K562 (cell line): ENCODE data around the gene PAX2. TPM values are rescaled to one million over a fixed set of nuclear protein-coding genes. Genes with fewer than 3 reads are reported as not detected.

Source experiments
- ATAC-seq: fragments of 200-7000 bp; cut with Tn5 transposase; 3 replicates; pipeline ENCODE4 v1.9.1; 2020; ENCODE audit warnings: moderate library complexity
- BruUV-seq: library from RNA; stranded (reverse); fragments of 400-500 nt; replicated peaks from 2 replicates; lab custom pipeline; 2021; lab: Mats Ljungman, UMichigan
- CTCF ChIA-PET: fragments of 300-600 bp; formaldehyde crosslinking; extraction: SDS; loops from one replicate; lab custom pipeline; 2021; ENCODE audit warnings: low intra/inter-chr PET ratio; lab: Yijun Ruan, JAX
- POLR2A ChIA-PET: fragments of 300-600, 350-650 bp; sonication (Branson Sonifier 250); formaldehyde crosslinking; extraction: SDS; loops from one replicate; lab custom pipeline; 2021; ENCODE audit warnings: antibody characterized with exemption, inconsistent platforms; lab: Yijun Ruan, JAX
- DNase-seq, 4 experiments: peaks; one replicate each; pipeline versions ENCODE4 v3.0.0 to v3.0.0-alpha.2; 2011 to 2018; ENCODE audit warnings: low spot score in 3 of 4, mixed read lengths in 3 of 4; ENCODE audit errors: extremely low read depth in 1 of 4
- FAIRE-seq: peaks from 2 replicates; lab custom pipeline; 2011; peaks lifted over from hg19 to GRCh38; lab: Jason Lieb, UNC
- H2AFZ ChIP-seq: 2 replicates; pipeline ENCODE4 v1.6.0; 2011; ENCODE audit warnings: low read depth, low read length, control low read depth, inconsistent platforms
- H3K27ac ChIP-seq: fragments of 200-600 bp; 3 replicates; pipeline ENCODE4 v1.8.0; 2011; ENCODE audit warnings: low read depth, mild to moderate bottlenecking, control low read depth, inconsistent platforms, low read length, moderate library complexity, mixed read lengths; ENCODE audit errors: extremely low read depth
- H3K27me3 ChIP-seq, 2 experiments: fragments of 300-600 bp in 1 of 2; 2 replicates in 1 of 2; 3 replicates in 1 of 2; pipeline versions ENCODE4 v1.6.0 to v1.8.0; 2011; ENCODE audit warnings: inconsistent platforms in 2 of 2, low read length in 2 of 2, mild to moderate bottlenecking in 1 of 2, mixed read lengths in 1 of 2, moderate library complexity in 1 of 2; ENCODE audit not compliant: control insufficient read depth in 2 of 2, insufficient read depth in 2 of 2
- H3K36me3 ChIP-seq: fragments of 300-600 bp; 3 replicates; pipeline ENCODE4 v1.8.0; 2011; ENCODE audit warnings: mild to moderate bottlenecking, low read length, inconsistent platforms; ENCODE audit not compliant: control insufficient read depth, insufficient read depth
- H3K4me1 ChIP-seq, 2 experiments: fragments of 200-600 bp in 1 of 2; replicated peaks in 1 of 2; 2 replicates in 1 of 2; 3 replicates in 1 of 2; pipeline versions ENCODE4 v1.5.1 to v1.8.0; 2011; ENCODE audit warnings: inconsistent platforms in 2 of 2, low read length in 2 of 2, mild to moderate bottlenecking in 1 of 2, mixed read lengths in 1 of 2, moderate library complexity in 1 of 2; ENCODE audit not compliant: control insufficient read depth in 2 of 2, insufficient read depth in 2 of 2
- H3K4me2 ChIP-seq: 2 replicates; pipeline ENCODE4 v1.6.1; 2011; ENCODE audit warnings: low read length, control low read depth, inconsistent platforms, mixed read lengths; ENCODE audit not compliant: insufficient read depth
- H3K4me3 ChIP-seq: fragments of 200-600 bp; sonication (generic), shearing (Covaris generic); 2 replicates; pipeline ENCODE4 v1.5.1; 2016; ENCODE audit warnings: control low read depth, inconsistent platforms
- H3K79me2 ChIP-seq: fragments of 200-600 bp; 3 replicates; pipeline ENCODE4 v1.8.0; 2011; ENCODE audit warnings: low read length, inconsistent platforms; ENCODE audit not compliant: control insufficient read depth, insufficient read depth
- H3K9ac ChIP-seq, 2 experiments: 2 replicates each; pipeline versions ENCODE4 v1.6.0 to v1.6.1; 2011; ENCODE audit warnings: low read depth in 2 of 2, low read length in 2 of 2, control low read depth in 1 of 2, inconsistent platforms in 1 of 2, mild to moderate bottlenecking in 1 of 2, mixed read lengths in 1 of 2; ENCODE audit not compliant: insufficient read depth in 1 of 2
- H3K9me1 ChIP-seq: one replicate; pipeline ENCODE4 v1.6.0; 2011; ENCODE audit warnings: inconsistent platforms, mild to moderate bottlenecking, low read length, moderate library complexity; ENCODE audit not compliant: control insufficient read depth, insufficient read depth
- H3K9me3 ChIP-seq: replicated peaks from 2 replicates; pipeline ENCODE4 v1.5.1; 2011; ENCODE audit warnings: low read depth, low read length, inconsistent platforms; ENCODE audit not compliant: control insufficient read depth, insufficient read depth
- H4K20me1 ChIP-seq: replicated peaks from 2 replicates; pipeline ENCODE4 v1.6.1; 2011; ENCODE audit warnings: low read length, inconsistent platforms, mixed read lengths; ENCODE audit not compliant: control insufficient read depth, insufficient read depth
- C11orf30 ChIP-seq: fragments of 450-650 bp; IDR thresholded peaks from 2 replicates; pipeline ENCODE4 v1.6.1; 2016; ENCODE audit warnings: low read depth, mild to moderate bottlenecking
- CBX1 ChIP-seq: sonication (generic); IDR thresholded peaks from 2 replicates; pipeline ENCODE4 v1.6.1; 2016; ENCODE audit warnings: antibody characterized with exemption, low read depth, mild to moderate bottlenecking
- CSDE1 ChIP-seq, 2 experiments: fragments of 450-650 bp; IDR thresholded peaks; 2 replicates each; pipeline ENCODE4 v1.6.1; 2016; ENCODE audit warnings: mild to moderate bottlenecking in 1 of 2
- EZH2 ChIP-seq: IDR thresholded peaks from 2 replicates; pipeline ENCODE4 v1.6.1; 2012; ENCODE audit warnings: low read depth, mild to moderate bottlenecking, inconsistent platforms, low read length, borderline replicate concordance
- NFATC3 ChIP-seq: fragments of 450-650 bp; IDR thresholded peaks from 2 replicates; pipeline ENCODE4 v1.6.1; 2017; ENCODE audit warnings: mild to moderate bottlenecking
- SIN3B ChIP-seq: fragments of 450-650 bp; IDR thresholded peaks from 2 replicates; pipeline ENCODE4 v1.6.1; 2017; ENCODE audit warnings: low read depth, mild to moderate bottlenecking, moderate library complexity
- SMAD4 ChIP-seq: fragments of 250-450 bp; sonication (Bioruptor Pico); conservative IDR thresholded peaks from 2 replicates; pipeline ENCODE4 v1.8.0; 2021; ENCODE audit warnings: inconsistent platforms, mild to moderate bottlenecking, moderate library complexity
- ZNF436 ChIP-seq: fragments of 250-450, 450-650 bp; sonication (Bioruptor Pico); formaldehyde crosslinking; IDR thresholded peaks from 2 replicates; pipeline ENCODE4 v1.7.0; 2020; ENCODE audit warnings: mild to moderate bottlenecking
- WGBS: fragments of 100-300 bp; shearing (Covaris generic); methylation state at CpG from one replicate; pipeline ENCODE4 v1.1.6; 2016; ENCODE audit warnings: low coverage, mixed read lengths; ENCODE audit not compliant: insufficient coverage; ENCODE audit errors: missing lambda C conversion rate; 5-methylcytosine and 5-hydroxymethylcytosine counted together
- in situ Hi-C: fragments of 300-500 bp; cut with MboI; formaldehyde crosslinking; loops from 4 replicates; pipeline ENCODE4 v1.15.0; 2018; ENCODE audit warnings: inconsistent platforms, mixed read lengths
- intact Hi-C: fragments of 100-400 bp; cut with micrococcal nuclease; formaldehyde crosslinking; loops from 2 replicates; pipeline ENCODE4 v1.14.2; 2022
- polyA plus RNA-seq, 8 experiments: library from polyadenylated mRNA; depleted of rRNA in 4 of 8; stranded (reverse) in 5 of 8; unstranded in 3 of 8; fragments of >200 nt; fragmentation: Nextera tagmentation in 2 of 8; fragmentation: Illumina TruSeq in 1 of 8; extraction: Ambion mirVana in 2 of 8; extraction: Trizol in 1 of 8; gene quantifications; 2 replicates each; pipeline versions ENCODE4 v1.2.1 to v1.2.3, GENCODE V29; 2011 to 2014; ENCODE audit warnings: inconsistent platforms in 1 of 8, missing spikeins in 1 of 8
- total RNA-seq, 7 experiments: library from RNA; depleted of rRNA in 6 of 7; stranded (reverse); fragments of >200 nt in 6 of 7; fragmentation: Illumina TruSeq in 2 of 7; extraction: Trizol in 2 of 7; gene quantifications; 2 replicates each; pipeline versions ENCODE4 v1.2.1 to v1.2.3, GENCODE V29; 2011 to 2021; ENCODE audit warnings: low replicate concordance in 1 of 7

Gene PAX2
- total and polyA plus RNA-seq, 9 of the 15 experiments (the other 6 are each of a cell fraction or from before 2014, with no cell fraction given): not detected

GRCh38 chr10:100738055-100738827 is 7.1 kb upstream of the PAX2 start:
- POLR2A ChIA-PET: interaction anchor here (0.6 kb wide), 1 partner anchor 134 kb away, joined by 4 read pairs; no protein-coding TSS in a partner anchor
- no peak overlapping the region for H3K4me3 ChIP-seq
- WGBS: 4% methylated on average over 7 of the region's 21 CpGs

DNA sequence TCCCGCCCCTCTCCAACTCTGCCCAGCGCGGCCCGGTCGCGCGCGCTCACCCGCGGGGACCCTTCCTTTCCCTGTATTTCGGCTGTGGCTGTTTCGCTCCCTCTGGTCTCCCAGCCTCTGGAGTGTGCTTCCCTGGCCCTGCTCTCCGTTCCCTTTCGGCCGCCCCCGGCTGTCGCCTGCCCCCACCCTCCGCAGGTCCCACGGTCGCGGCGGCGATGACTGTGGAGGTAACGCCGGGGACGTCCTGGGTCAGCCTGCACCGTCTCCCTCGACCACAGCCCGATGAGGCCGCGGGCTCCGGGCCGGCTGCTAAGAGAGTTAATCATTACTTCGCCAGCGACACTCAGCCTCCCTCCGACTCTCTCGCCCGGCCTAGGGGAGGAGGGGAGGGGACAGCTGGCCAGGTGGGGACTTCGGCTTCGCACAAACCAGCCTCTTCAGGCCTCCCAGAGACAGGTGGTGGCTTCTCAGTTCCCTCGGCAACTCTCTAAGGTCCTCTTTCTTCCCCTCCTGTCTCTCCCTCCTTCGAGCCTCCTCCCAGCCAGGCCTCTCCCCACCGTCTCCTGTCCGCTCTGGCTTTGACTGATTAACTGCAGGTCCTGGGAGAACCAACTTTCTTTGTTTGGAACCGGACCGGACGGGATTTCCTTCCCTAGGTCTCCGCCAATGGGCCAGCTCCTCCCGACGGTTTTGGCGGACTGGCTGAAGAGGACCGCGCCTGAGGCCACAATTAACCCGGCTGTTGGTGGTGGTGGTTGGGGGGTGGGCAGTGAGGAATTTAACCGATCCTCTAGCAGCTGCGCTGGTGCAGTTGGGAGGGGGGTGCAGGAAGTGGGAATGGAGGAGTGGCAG is 5.6 kb upstream of the PAX2 start:
- Histone ChIP-seq H4K20me1 (peaks cover 11% of the 10 kb centered on the region; the same call in 1 of the 2 replicates), H3K9me3 (no peaks in the 10 kb centered on the region), H3K9ac (no peak overlapping the region), H3K4me2 (no peak overlapping the region)
- no peak for FAIRE-seq
- intact Hi-C loops: loop anchor here (5.0 kb wide), 1 partner anchor 67 kb away; no protein-coding TSS in a partner anchor
- 2% methylated on average over 25 of the region's 56 CpGs for WGBS
- no peak for TF ChIP-seq CBX1
- TF ChIP-seq SMAD4: no peak
- TF ChIP-seq SIN3B: no peak
- no peak for TF ChIP-seq ZNF436
- TF ChIP-seq NFATC3: no peak
- TF ChIP-seq CSDE1 (IDR thresholded peaks at IDR 0.05): no peak
- TF ChIP-seq, all 486 proteins: peak for 0
- Histone ChIP-seq H3K27me3 (peaks cover 33 to 80% of the 10 kb centered on the region in 2 experiments; a peak in 4 of 5 replicates), H2AFZ (no peak overlapping the region), H3K4me3 (no peak overlapping the region), H3K36me3 (no peaks in the 10 kb centered on the region), H3K9me1 (no peaks in the 10 kb centered on the region), H3K27ac (no peak overlapping the region), H3K79me2 (no peaks in the 10 kb centered on the region), H3K4me1 (peaks cover 0 to 26% of the 10 kb centered on the region in 2 experiments; a peak in 2 of 5 replicates)
- no TSS peak for BruUV-seq
- ATAC-seq: no peak
- ChIA-PET CTCF (no interaction called here), POLR2A (no interaction called here)
- in situ Hi-C loops: loop anchor here (5.0 kb wide), 1 partner anchor 177 kb away; no protein-coding TSS in a partner anchor
- no peak for DNase-seq

More at GRCh38 chr10:100738055-100738827, 7.1 kb upstream of the PAX2 start:
- H3K4me2 ChIP-seq: no peak overlapping the region
- H3K9me3 ChIP-seq: no peaks in the 10 kb centered on the region
- no peak for DNase-seq
- BruUV-seq: no TSS peak
- H2AFZ ChIP-seq: no peak overlapping the region
- H3K79me2 ChIP-seq: no peaks in the 10 kb centered on the region
- H3K4me1 ChIP-seq: peaks cover 0 to 17% of the 10 kb centered on the region in 2 experiments; a peak in 2 of 5 replicates
- in situ Hi-C loops (no loop called here), intact Hi-C loops (no loop called here)
- H3K27ac ChIP-seq: no peak overlapping the region
- H3K27me3 ChIP-seq: peaks cover 29 to 77% of the 10 kb centered on the region in 2 experiments; a peak in 4 of 5 replicates
- CTCF ChIA-PET: no interaction called here
- FAIRE-seq: no peak
- ATAC-seq: no peak
- no peaks in the 10 kb centered on the region for H3K9me1 ChIP-seq
- peaks cover 4% of the 10 kb centered on the region; the same call in 1 of the 2 replicates for H4K20me1 ChIP-seq
- no peaks in the 10 kb centered on the region for H3K36me3 ChIP-seq
- TF ChIP-seq C11orf30 (no peak), EZH2 (0 out of 2 replicates have a peak, but pooled peaks have one; percentile 26)
- no peak overlapping the region for H3K9ac ChIP-seq
